GM21737 (cell line): ENCODE results near the gene KLHL9.

Experiments used
- ATAC-seq: cut with Tn5 transposase; IDR thresholded peaks from one replicate; pipeline ENCODE4 v1.9.1; 2021; ENCODE audit warnings: mild to moderate bottlenecking, moderate library complexity; ENCODE audit not compliant: unreplicated experiment

Gene KLHL9

DNA sequence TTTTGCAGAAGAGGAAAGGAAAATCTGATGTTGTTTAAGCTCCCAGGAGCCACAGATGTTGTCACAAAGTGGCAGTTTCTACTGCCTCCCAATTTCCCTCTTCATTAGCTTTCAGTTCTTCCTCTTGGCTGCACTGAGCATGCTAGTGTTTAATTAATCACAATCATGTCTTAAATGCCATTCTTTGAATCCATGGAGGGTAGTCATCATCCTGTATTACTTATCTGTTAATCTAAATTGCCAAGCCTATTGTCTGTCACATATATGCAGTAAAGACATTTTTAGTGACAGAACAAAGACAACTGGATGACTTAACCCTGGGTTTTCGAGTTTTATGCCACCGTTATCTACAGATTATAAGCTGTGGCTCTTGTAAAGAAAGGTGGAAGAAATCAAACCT lies 14.7 kb downstream of the KLHL9 start:
- no peak for ATAC-seq

DNA sequence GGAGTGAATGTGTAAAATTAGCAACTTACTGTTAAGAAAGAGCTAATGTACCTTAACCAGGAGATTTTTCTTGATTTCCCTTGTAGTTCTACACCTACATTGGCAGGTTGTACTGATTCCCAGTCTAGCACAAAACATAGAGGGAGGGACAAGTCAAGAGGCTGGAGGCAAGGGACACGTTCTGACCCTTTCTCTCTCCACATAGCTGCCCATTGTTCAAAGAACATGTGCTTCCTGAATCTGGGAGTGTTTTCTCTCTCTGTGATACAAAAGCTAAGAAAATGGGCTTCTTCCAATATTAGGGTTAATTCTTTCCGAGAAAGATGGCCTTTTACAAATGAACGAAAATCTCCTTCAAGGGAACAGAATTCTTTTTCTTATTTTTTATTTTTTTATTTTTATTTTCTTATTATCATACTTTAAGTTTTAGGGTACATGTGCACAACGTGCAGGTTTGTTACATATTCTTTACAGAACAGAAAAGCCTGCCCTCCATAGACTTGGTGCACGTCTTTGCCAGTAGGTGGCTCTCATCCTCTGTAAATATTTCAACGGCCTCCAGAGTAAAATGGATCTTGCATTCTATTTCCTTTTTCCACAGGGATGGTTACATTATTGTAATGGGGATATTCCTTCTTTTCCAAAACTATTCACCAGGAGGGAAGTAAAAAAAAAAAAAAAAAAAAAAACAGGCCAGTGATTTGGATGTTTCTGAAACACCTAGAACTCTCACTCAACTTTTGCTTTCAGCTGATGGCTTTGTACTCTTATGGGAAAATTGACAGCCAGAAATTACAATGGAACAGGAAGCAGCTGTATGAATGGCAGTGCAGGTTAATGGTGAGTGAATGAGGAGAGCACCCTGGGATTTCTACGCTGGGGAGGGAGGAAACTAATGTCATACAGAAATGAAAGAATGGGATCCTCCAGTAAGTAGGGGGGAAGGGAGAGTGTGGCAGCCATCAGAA lies 17.0 kb downstream of the KLHL9 start:
- peak; percentile 61 for ATAC-seq

DNA sequence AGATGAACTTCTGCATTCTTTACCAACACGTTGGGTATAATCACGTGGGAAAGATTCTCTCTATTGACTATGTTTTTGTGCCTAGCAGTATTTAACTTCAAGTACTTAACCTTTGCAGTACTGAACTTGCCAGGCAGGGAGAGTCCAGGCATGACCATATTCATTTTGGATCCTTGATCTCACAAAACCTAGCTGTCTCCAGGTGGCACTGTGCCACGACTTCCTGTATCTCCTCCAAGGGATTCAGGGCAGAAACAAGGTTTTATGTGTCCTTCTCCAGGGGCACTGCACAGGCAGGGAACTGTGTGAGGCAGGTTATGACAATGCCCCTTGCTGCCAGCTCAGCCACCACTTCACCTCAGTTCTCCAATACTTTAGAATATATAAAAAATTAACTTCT lies 18.3 kb downstream of the KLHL9 start:
- no peak for ATAC-seq

DNA sequence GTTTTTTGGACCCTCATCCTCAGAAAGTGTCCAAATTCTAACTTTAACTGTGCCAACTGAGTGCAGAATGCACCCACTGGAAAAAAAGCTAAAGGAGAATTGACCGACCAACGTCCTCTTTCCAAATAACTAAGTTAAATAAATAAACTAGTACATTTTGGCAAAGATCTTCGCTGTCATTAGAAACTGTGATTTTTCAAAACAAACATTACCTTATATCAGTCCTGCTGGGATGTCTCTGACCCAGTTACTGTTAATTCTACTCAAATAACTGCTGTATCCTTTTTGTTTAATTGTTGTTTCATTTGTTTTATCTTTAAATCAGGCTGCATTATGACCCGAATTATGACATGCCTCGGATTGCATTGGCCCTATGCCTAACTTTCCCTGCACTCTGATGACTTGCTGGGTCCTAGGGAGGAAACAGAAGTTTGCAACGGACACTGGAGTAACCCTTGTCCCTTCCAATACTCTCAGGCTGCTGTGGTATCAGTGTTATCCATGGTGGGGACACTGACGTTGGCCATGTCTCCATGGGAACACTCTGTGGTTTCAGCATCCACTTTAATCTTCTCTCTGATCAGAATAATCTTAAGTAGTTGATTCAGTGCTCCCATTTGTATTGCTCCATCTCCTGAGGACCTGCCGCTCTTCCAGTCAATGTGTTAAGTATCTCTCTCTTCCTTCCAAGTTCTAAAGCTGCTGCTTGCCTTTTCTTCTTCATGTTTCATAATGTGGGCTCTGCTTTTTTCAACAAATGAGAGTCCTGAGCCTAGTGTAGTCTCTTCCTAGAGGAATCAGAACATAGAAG lies 19.0 kb downstream of the KLHL9 start:
- no peak for ATAC-seq

DNA sequence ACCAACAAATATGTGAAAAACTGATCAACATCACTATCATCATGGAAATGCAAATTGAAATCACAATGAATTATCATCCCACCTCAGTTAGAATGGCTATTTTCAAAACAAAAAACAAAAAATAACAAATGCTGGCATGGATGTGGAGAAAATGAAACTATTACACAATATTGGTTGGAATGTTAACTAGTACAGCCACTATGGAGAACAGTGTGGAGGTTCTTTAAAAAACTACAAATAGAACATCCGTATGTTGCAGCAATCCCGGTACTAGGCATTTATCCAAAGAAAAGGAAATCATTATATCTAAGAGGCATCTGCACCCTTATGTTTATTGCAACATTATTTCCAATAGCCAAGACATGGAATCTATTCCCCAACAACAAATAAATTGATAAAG lies 21.1 kb downstream of the KLHL9 start:
- ATAC-seq = no peak

DNA sequence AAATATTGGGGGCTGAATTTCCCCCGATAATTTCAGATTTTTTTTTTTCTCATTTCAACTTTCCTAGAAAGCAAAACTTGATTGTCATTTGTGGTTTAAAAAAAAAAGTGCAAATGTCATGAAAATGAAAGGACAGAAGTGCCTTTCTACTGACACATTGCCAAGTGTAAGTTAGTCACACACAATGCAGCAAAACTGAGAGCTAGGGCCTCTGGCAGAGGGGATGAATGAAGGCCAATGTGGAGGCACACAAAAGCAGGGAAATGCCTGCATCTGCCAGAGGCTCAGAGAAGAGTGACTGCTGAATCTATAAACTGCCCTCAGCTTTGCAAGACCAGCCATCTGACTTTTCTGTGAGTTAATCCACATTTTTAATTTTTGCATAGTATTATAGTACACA lies 23.3 kb downstream of the KLHL9 start:
- ATAC-seq = no peak

DNA sequence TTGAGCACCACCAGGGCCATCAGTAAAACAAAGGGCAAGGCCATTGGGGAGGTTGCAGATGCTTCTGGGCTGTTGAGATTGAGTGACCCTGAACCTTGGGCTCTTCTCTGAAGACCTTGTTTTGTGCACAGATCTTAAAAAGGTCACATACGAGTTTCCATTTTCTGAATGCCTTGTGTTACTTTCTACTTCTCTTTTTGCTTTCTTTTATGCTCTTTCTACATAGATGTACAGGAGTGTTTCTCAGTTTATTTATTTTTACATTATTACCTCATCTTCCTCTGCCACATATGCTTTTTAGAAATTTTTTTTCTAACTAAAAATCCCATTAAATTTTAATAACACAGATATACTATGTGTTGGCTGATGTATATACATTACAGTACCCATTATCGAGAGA lies 30.0 kb downstream of the KLHL9 start, which contains the start of gene IFNA5:
IFNA5 (minus strand) TSS at position 101 of the 400 bp plus-strand sequence; CDS start at position 44, 57 bp downstream.
- ATAC-seq = no peak

DNA sequence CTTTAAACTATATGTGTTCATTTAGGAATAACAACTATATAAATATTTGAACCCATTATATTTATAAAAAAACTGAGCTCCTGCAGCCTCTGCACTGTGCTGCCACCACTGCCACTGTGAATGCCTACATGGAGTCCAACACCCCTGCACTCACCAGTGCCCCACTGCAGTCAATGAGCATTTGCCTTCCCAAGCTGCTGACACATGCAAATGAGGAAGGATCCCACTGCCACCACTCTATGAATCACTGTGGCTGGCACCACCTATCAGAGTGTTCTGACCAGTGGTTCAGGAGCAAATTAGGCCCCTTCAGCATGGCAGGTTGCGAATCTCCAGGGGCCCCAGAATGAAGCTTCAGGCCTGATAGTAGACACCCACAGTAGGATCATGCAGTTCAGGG lies 39.2 kb downstream of the KLHL9 start:
- ATAC-seq = no peak

DNA sequence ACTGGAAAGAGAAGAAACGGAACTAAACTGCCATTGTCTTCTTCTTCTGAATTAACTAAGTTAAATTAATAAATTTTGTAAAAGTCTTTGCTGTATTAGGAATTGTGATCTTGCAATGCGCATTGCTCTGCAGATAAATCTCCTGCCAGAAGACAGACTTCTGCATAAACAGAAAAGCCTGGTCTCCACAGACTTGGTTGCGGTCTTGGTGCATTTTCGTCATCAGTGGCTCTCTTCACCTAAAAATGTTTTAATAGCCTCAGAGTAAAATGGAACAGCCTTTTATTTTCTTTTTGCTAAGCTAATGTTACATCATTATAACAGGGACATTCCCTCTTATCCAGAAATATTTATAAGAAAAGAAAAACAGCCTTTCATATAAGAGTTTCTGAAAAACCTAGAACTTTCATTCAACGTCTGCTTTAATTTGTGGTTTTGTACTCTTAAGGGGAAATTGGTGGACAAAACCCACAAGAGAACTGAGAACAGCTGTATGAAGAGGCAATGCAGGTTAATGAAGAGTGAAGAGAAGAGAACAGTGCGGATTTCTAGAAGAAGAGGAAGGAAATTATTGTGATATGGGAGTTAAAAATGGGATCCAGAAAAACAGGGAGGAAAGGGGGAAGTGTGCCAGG lies 40.2 kb downstream of the KLHL9 start:
- ATAC-seq = no peak

DNA sequence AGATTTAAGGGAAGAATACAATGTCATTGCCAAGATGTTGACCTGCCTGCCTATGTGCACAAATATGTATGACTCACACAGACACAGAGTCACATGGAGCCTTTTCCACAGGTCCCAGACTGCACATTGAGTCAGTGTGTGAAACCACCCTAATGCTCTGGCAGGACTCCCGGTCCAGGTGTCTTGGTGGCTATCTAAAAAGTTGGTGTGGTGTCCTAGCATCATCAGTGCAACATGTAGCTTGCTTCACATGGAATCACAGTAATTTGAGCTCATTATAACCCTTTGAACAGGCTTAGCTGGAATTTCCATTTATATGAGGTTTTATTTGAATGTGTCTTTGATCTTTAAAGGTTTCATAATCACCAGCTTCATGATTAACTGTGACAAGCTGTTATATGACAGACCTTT lies 40.8 kb downstream of the KLHL9 start:
- ATAC-seq = peak; percentile 50

DNA sequence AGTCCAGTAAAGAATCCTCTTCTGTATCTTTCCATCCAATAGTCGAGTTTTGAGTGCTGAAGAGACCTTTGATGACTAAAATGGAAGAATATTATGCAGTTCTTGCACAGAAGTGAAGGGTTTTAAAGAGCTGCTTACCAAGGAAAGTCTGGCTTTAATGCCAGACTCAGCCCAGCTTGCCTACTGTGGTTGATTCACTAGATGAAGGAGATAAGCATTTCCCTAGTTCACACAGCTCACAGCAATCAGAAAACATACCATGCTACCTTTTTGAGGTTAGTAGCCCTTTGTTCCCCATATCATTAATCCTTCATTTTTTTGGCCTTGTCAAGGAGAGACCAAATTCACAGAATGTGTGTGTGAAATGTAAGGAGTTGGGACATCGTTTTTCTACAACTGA lies 45.4 kb downstream of the KLHL9 start:
- no peak for ATAC-seq

DNA sequence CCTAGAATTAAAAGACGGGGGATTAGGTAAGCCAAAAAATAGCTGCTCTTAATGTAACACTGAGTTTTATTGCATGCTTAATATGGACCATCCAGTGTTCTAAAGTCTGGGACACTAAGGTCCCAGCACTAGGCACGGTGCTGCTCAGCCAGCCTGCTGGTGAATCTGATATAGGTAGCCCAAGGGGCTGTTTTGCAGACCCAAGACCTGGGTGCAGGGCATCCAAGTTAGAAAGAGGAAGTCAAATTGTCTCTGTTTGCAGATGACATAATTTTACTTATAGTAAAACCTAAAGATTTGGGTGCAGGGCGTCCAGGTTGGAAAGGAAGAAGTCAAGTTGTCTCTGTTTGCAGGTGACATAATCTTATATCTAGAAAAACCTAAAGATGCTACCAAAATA lies 47.9 kb downstream of the KLHL9 start:
- no peak for ATAC-seq

DNA sequence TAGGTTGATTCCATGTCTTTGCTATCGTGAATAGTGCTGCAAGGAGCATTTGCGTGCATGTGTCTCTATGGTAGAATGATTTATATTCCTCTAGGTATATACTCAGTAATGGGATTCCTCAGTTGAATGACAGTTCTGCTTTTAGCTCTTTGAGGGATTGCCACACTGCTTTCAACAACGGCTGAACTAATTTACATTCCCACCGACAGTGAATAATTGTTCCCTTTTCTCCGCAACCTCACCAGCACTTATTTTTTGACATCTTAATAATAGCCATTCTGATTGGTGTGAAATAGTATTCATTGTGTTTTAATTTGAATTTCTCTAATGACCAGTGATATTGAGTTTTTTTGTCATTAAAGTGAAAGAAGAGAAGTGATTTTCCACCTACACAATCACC lies 48.5 kb downstream of the KLHL9 start:
- no peak for ATAC-seq

DNA sequence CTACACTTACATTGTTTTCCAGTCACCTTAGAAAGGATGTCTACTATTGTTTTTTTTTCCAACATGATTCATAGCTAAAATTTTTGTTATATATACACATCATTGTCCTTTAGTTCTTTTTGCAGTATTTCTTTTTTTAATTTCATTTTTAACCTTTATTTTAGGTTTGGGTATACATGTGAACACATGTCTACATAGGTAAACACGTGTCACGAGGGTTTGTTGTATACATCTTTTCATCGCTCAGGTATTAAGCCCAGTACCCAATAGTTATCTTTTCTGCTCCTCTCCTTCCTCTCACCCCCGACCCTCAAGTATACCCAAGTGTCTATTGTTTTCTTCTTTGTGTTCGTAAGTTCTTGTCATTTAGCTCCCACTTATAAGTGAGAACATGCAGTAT lies 49.1 kb downstream of the KLHL9 start:
- ATAC-seq = no peak

DNA sequence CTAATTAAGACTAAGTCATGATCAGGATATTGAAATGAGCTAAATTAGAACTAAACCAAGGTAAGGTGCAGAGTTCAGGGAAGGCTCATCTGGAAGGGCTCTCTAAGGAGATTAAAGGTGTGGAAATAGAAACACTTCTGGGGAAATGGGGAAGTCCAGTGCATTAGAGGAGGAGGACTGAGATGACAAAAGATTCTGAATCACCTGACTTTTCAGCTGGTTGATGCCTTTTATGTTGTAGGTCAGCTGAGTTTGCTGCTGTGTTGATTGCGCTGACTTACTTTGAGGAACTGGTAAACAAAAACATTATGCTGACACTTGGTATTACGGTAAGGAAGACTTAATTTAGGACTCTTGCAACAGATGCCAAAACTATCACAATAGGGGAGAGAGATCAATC lies 53.9 kb downstream of the KLHL9 start:
- no peak for ATAC-seq
